Measurements from ENCODE around the gene LOXL1.
A peak's percentile ranks its signal among the peaks of the same experiment; 100 is the strongest.

The LOXL1 gene

DNA sequence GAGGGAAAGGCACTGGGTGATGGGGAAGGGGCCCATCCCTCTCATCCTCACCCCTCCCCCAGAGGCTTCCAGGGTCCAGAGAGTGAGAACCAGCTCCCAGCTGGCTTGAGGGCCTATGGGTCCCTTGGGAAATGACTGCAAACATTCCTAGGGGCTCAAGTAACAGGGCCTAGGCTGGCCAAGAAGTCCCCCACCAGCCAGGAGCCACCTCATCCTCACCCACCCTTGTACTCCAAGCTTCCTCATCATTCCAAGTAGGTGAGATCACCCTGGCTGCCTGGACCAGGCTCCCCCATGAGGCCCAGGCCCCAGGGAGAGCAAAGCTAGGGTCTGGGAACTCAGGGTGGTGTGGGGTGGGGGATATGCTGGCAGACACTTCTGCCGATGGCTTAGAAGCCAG, 14.8 kb downstream of the LOXL1 start:
- DNase-seq, result no peak

DNA sequence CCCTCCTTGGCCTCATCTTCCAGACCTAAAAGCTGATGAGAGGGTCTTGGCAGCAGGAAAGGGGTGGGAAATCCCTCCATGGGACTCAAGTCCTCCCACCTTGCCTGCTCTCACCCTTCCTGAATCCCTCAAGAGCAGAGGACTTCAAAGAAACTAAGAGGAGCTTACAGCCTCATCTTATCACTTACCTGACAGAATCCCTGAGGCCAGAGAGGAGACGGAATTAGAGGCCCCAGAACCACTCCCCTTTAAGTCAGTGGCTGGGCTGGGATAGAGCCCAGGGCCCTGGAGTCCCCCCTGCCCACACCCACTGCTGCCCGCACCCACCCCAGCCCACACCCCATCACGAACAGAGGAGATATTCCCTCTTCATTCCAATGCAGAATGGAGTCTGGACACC, 15.2 kb downstream of the LOXL1 start:
- DNase-seq, result no peak

DNA sequence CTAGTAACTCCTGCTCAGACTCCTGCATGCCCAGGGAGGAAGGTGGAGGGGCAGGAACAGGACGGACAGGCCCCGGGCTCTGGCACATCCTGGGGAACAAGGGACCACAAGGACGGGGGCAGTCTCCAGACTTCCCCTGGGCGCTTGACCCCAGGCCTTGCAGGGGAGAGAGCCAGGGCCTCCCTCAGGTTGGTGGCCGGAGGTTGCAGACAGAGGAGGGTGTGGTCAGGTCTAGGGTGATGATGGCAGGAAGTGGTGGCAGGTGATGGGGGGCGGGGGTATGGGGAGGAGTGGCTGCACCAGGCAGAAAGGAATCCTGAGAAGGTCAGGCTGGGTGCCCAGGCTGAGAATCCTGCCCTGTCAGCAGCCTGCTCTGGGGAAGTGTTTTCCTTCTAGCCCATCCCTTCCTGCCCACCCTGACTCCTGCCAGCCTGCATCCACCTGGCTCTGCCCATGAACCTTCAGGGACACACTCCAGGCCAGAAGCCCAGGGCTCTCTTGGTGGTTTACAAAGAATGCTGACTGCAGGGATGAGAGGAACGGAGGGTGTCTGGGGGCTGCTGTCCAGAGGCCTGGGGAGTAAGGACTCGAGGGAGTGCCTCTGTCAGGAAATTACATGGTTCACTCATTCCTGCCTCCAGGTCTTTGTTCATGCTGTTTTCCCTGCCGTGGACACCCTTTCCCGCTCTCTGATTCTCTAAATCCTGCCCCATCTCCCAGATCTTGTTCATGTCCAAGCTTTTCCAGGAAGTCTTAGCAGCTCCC, 15.8 kb downstream of the LOXL1 start:
- peak; percentile 33 for DNase-seq

DNA sequence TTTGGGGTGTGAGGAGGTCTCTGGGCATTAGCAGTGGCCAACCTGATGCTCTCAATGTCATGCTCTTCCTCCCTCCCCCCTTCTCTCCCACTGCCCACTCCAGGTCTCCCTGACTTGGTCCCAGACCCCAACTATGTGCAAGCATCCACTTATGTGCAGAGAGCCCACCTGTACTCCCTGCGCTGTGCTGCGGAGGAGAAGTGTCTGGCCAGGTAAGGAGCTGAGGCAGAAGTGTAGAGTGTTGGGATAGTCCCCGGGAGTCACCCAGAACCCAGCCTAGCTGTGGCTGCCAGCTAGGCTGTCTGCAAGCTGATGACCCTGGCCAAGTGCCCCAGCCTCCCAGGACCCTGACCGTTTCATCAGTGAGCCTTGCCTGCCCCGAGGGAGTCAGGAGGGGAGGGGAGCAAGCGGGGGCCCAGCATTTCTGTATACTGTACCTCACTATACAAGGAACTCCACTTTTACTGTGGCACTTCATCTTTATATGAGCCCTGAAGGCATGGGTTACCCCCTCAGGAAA, 16.5 kb downstream of the LOXL1 start:
- no peak for DNase-seq

DNA sequence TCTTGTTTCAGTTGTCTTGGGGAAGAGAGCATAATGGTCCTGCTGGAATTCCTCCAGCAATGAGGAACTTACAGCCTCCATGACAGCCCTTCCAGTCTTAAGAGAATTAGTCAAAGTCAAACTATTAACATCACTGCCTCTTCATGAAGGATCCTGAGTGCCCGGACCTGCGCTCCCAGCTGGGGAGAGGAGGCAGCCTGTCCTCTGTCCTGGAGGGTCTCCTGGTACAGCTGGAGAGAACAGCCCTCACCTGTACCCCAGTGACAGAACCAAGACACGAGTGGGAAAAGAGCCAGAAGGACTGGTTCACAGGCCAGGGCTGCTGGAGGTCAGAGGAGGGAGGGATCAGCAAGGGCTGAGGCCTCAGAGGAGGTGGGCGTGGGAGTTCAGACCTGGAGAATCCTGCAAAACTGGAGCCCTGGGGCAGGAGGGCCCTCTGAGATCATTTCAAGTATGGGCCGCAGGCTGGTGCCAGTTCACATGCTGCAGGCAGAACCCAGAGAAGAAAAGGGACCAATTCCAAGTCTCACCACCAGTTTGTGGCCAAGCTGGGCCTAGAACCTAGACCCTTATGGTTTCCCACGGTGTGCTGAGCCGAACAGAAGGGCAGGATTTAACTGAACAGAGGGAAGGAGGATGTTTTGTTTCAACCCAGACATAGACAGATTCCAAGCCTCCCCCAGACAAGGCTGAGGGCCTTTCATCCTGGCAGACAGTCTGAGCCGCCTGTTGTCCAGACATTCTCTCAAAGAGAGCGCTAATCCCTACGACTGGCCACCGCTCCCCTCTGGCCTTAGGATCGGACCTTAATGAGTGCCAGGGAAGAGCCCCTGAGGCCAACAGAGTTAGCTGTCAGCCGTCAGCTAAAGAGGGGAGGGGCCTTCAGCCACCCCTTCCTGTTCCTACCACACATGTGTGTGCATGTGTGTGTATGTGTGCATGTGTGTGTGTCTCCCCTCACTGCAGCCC, 18.2 kb downstream of the LOXL1 start:
- no peak for DNase-seq

DNA sequence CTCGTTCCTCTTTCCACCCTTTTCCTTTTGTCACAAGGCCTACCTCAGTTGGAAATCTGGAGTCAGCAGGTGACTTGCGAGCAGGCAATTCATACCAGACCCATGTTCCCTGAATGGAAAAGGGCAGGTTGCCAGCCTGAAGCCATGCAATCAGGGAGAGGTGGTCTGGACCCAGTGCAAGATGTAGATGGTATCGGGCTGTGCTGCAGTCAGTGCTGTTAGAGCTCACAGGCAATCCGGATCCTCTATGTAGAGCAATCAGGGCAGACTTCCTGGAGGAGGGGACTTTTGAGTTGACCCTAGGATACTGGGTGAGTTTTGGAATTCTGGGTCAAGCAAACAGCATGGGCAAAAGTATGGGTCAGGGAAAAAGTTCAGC, 18.9 kb downstream of the LOXL1 start:
- no peak for DNase-seq

DNA sequence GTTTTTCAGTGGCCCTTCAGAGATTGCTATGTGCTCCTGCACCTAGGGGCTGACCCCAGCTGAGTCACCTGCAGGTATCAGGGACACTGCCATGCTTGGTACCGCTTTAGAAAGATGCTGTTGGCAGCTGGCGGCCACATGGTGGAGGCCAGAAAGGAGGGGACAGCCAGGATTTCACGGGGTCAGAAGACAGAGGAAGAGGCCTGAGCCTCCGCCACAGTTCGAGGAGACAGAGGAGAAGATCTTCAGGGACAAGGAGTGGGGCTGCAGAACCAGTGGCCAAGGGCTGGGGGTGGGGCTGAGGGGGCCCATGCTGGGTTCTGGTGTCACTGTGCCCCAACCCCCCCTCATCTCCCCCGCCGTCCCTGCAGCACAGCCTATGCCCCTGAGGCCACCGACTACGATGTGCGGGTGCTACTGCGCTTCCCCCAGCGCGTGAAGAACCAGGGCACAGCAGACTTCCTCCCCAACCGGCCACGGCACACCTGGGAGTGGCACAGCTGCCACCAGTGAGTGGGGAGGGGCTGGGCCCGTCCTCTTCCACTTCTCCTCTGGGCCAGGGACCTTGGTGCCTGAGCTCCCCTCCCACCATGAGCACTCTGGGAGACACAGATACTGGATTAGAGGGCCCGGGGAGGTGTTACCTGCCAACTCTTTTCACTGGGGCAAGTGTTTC, 19.9 kb downstream of the LOXL1 start:
- DNase-seq, result no peak

DNA sequence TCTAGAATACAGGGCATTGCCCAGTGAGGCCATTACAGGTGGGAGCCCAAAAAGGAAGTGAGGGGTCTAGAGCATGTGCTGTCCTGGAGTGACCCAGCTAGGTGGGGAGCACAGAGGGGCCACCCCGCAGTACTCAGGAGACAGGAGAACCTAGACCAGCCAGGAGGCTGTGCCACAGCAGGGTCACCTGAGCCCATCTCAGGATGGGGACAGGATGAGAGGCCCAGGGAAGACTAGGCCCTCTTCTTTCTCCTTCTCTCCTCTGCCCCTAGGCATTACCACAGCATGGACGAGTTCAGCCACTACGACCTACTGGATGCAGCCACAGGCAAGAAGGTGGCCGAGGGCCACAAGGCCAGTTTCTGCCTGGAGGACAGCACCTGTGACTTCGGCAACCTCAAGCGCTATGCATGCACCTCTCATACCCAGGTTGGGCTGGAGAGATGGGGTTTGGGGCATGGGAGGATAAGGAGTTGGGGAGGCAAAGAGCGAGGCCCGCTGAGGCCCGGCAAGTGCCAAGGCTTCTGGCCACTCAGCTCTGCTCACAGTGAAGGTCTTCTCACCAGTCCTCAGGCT, 20.6 kb downstream of the LOXL1 start:
- DNase-seq, result no peak

DNA sequence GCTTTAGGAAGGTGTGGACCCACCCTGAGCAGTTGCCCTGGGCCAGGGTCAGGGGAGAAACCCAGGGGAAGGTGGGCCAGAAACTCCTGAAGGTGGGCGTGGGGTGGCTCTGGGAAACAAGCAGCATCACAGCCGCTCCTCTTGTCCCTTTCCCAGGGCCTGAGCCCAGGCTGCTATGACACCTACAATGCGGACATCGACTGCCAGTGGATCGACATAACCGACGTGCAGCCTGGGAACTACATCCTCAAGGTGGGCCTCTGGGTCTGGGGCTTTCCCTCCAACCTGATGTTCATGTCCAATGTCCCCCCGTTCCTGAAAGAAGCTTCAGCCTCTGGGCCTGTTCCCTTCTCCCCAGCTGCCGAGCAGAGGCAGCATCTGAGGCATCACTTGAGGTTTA, 21.4 kb downstream of the LOXL1 start:
- no peak for DNase-seq

DNA sequence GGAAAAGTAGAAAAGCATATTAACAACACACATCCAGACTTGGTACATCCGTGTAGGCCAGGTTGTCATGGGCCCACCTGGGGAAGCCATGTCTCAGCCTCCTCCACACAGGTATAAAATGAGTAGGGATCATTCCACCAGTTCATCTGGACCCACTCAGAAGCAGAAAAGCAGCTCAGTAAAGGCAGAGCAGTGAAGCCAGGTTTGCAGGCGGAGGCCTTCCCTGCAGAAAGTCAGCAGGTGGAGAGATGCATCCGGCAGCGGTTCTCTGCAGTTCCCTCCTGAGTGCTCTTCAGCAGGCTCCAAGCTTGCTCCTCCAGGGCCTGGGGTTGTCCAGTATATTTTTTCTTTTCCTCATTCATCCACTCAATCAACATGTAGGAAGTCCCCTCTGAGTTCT, 22.1 kb downstream of the LOXL1 start:
- DNase-seq, result no peak

DNA sequence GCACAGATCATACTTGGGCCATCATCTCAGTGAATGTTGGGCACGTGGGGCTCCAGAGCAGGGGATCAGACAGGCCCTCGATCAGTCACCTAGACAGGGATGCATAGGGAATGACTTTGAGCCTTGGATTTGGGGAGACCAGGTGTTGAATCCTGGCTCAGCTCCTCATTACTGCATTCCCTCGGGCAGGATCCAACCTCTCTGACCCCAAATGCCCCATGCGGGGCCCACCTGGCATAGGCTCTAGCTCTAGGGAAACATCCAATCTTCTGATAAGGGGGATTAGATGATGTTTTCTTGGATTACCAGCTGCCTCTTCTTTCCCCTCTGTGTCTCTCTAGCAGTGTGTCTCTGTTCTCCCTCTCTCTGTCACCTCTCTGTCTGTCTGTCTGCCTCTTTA, 22.7 kb downstream of the LOXL1 start:
- no peak for DNase-seq

DNA sequence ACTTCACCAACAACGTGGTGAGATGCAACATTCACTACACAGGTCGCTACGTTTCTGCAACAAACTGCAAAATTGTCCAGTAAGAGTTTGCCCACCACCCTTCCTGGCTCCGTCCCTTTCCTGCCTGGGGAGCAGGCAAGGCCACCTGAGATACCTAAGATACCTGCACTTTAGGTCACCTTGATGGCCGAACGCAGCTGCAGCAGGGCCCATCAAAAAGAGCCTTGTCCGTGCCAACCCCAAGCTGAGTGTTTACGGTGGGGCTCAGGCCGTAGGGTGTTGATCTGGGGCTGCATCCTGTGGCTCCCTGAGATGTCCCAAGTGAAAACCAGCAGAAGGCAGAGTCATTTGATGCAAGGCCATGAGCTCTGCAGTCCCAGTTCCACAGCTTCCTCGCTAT, 23.2 kb downstream of the LOXL1 start:
- DNase-seq, result no peak

DNA sequence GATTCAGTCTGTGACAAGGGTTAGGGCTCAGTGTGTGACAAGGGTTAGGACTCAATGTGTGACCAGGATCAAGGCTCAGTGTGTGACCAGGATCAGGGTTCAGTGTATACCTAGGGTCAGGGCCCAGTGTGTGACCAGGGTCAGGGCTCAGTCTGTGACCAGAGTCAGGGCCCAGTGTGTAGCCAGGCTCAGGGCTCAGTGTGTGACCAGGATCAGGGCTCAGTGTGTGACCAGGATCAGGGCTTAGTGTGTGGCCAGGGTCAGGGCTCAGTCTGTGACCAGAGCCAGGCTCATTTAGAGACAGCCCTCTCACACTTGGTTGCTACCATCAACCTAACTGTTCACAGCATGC, 24.2 kb downstream of the LOXL1 start:
- no peak for DNase-seq

DNA sequence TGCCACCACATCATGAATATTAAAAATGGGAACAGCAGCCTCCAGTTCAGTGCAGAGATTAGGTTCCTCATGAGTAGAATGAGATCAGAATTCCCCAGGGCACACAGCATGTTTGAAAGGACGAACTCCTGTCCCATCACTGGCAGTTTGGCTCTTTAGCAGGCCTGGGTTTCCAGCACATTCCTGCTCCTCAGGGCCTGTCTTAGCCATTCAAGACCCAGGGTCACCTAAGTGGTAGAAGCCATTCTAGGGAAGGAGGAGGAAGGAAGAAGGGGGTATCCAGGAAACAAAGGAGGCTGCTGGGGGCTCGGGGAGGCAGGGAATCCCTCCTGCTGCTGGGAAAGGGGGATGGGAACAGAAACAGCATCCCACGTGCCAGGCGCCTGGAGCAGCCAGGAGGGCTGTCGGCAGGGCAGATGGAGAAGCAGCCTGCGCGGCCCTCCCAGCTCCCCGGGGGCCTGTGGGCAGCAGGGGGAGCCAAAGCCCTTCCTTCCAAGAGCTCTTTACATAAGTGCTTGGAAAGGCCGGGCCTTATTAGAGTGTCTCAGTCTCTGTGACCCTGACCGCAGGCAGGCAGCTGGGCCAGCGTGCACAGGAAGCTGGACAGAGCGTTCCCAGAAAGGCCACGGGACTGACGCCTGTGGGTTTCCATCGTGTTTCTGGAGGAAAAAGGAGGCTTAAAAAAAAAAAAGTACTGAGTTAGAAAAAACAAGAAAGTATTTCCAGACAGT, 24.7 kb downstream of the LOXL1 start:
- peak; percentile 80 for DNase-seq

DNA sequence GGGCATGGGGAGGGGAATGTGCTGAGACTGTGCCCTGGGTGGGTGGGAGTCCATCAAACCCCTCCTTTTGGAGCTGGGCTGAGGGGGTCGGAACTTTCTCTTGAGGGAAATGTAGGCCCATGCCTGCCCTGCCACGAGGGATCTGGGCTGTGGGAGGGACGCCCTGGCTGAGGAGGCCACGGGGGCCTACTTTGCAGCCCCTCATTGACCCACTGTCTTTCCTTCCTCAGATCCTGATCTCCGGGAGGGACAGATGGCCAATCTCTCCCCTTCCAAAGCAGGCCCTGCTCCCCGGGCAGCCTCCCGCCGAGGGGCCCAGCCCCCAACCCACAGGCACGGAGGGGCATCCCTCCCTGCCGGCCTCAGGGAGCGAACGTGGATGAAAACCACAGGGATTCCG, 25.3 kb downstream of the LOXL1 start:
- no peak for DNase-seq

DNA sequence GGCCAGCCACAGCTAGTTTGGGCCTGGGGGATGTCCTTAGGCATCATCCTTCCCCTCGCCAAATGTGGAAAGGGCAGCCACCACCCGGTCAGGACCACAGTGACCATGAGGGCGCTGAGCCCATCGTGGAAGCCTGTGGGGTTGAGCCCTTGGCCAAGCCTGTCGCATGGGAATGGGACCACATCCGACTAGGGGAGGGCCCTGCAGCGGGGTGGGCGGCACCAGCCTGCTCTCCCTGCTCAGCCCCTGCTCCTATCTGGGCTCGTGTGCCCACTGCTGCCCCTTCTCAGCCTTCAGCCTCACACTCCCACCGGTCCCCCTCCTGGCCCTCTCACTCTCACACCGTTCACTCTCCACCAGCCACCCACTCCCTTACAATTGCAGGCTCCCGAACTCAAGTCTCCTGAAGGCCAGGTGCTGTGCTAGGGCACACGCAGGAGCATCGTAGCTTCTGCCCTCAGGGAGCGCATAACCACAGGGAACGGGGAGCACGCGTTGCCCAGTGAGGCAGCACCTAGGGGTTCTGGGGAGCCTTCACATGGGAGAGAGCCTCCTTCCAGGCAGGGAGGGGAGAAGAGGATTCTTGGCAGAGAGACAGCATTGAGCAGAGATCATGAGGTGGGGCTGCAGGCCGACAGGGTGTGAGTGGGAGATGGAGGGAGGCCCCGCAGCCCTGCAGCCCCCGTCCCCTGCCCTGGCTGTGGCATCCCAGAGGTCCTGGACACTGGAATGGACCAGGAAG, 26.1 kb downstream of the LOXL1 start:
- no peak for DNase-seq

DNA sequence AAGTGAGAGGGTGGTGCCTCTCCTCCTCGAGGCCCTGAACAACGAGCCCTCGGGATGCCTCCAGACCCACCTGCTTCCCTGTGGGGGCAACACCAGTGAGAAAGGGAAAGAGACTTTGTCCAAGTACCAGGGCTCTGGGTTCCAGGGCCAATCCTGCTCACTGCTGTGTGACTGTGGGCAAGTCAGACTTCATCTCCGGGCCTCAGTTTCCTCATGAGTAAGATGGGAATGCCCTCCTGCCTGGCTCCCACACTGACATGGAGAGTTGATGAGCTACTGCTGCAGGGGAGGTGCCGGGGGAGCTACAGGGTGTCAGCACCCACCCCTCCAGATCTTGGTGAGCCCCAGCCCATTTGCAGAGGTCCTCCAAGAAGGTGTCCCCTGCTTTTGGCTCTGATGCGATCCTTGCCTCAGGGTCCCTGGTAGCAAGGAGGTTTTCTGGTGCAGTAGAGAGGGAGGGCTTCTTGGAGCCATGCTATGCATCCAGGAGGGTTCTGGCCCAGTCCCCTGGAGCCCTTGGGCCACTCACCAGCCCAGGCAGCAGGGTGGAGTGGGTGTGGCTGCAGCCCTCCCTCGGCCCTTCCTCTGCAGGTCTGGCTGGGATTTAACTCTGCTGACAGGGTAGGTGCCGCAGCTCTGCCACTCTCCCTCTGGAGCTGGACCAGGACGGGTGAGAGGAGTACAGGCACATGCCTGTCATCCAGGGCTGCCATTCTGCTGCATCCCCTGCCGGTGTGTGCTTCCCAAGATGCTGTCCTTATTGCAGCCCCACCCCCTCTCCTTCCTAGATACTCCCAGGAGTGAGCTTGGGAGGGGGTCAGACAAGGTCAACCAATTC, 26.9 kb downstream of the LOXL1 start:
- DNase-seq, result no peak

DNA sequence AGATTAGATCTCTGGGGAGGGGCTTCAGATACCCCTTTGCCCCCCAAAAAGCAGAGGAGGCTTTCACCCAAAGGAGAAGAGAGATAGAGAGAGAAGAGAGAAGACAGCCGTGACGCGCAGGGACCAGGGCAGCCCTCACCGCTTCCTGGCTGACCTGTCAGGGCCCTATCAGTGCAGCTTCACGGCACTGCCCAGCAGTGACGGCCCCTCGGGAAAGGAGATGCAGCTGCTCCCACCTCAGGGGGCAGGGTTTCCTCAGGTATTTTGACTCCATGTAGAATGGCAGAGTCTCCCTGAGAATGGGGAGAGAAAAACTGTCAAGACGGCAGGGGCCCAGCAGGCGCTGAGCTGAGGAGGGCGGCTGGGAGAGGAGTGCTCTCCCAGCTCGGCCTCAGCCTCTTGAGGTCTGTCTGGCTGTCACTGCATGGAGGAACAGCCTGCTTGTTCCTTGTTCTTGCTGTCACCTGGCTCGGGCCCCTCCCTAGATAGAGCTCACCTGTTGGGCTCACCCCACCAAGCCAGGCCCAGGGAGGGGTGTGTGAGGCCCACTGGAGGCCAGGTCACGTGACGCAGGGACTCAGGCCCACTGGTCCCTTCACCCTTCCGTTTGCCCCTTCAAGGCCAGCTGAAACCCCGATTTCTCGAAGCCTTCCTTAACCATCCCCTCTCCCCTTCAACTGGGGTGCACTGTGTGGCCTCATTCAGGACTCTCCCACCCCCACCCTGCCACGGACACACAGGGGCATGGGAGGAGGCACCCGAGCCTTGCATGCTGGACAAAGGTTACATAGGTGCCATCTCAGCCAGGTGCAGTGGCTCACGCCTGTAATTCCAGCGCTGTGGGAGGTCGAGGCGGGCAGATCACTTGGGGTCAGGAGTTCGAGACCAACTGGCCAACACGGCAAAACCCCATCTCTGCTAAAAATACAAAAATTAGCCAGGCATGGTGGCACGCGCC, 28.2 kb downstream of the LOXL1 start:
- DNase-seq, result peak; percentile 4

DNA sequence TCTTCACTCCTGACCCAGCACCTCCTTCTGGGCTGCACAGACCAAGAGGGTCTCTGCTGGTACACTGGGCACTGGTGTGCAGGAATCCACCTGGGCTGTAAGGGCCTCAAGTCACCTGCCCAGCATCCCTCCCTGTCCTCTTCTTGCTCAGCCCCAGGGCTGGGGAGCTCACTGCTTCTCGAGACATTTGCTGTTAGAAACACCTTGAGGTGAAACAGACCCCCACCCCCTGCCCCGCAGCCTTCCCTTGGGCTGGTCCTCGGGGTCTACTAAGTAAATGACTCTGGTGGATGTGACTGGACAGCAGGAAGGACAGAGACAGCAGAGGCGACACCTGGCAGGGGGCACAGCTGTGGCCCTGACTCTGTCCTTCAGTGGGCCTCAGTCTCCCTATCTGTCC, 29.1 kb downstream of the LOXL1 start:
- DNase-seq, result peak; percentile 13
